Stimulated activated CD8-positive, alpha-beta memory T cell treated with anti-CD3 and anti-CD28 coated beads, Interleukin-7, amount 100 ng/mL, for 24 hours (primary cell): ENCODE data around the gene IL12RB1.
"Not testable (repeated sequence)": the region's sequence is repeated elsewhere in the genome, so short reads cannot be mapped to it uniquely, and the experiment has no call there.

Experiments
- DNase-seq: peaks from one replicate; pipeline ENCODE4 v3.0.0-alpha.2; 2020; ENCODE audit warnings: low read depth

Gene IL12RB1

GRCh38 chr19:18110609-18111232 is 24.0 kb upstream of the IL12RB1 start:
- DNase-seq, result no peak

- no peak for DNase-seq
Observed at GRCh38 chr19:18109733-18110608, 23.2 kb upstream of the IL12RB1 start.

GRCh38 chr19:18109341-18109732 is 22.6 kb upstream of the IL12RB1 start:
- no peak for DNase-seq

GRCh38 chr19:18108897-18109296 is 22.2 kb upstream of the IL12RB1 start:
- DNase-seq, result no peak

- DNase-seq, result no peak
Observed at GRCh38 chr19:18107235-18107634, 20.5 kb upstream of the IL12RB1 start.

GRCh38 chr19:18105259-18105658 is 18.5 kb upstream of the IL12RB1 start:
- DNase-seq, result not testable (repeated sequence)

GRCh38 chr19:18104793-18105131 is 18.0 kb upstream of the IL12RB1 start:
- no peak for DNase-seq

- no peak for DNase-seq
Observed at GRCh38 chr19:18102916-18103542, 16.3 kb upstream of the IL12RB1 start.

GRCh38 chr19:18101268-18101667 is 14.5 kb upstream of the IL12RB1 start:
- no peak for DNase-seq

- no peak for DNase-seq
Observed at GRCh38 chr19:18100710-18101109, 14.0 kb upstream of the IL12RB1 start.

GRCh38 chr19:18099623-18099995 is 12.9 kb upstream of the IL12RB1 start:
- no peak for DNase-seq

- DNase-seq, result no peak
Observed at GRCh38 chr19:18098891-18099622, 12.3 kb upstream of the IL12RB1 start.

- no peak for DNase-seq
Observed at GRCh38 chr19:18097993-18098890, 11.5 kb upstream of the IL12RB1 start.

GRCh38 chr19:18097217-18097992 is 10.7 kb upstream of the IL12RB1 start, which contains the start of gene MAST3:
MAST3 (plus strand) TSS chr19:18097778; CDS start chr19:18097793, 15 bp downstream.
- DNase-seq, result peak; percentile 71

GRCh38 chr19:18096258-18096657 is 9.5 kb upstream of the IL12RB1 start:
- no peak for DNase-seq

- DNase-seq, result no peak
Observed at GRCh38 chr19:18093439-18094161, 6.9 kb upstream of the IL12RB1 start.

- peak; percentile 64 for DNase-seq
Observed at GRCh38 chr19:18091217-18091608, 4.5 kb upstream of the IL12RB1 start.

- DNase-seq, result no peak
Observed at GRCh38 chr19:18090545-18091216, 3.9 kb upstream of the IL12RB1 start.

- no peak for DNase-seq
Observed at GRCh38 chr19:18089726-18090125, 3.0 kb upstream of the IL12RB1 start.
